Body of pancreas (tissue), 4 donors: ENCODE results near the gene NR1H2.

Experiments used
- POLR2A ChIP-seq, 3 donors: fragments of 450-650 bp; IDR thresholded peaks; one replicate each; pipeline ENCODE4 v1.6.1; 2016; ENCODE audit warnings: antibody characterized with exemption in 3 of 3, mild to moderate bottlenecking in 2 of 3
- TF ChIP-seq, protein P1 (sequence below), 7 experiments: fragments of 450-650 bp in 4 of 7; fragments of 200-600 bp in 3 of 7; sonication (generic) in 3 of 7; IDR thresholded peaks; one replicate each; pipeline ENCODE4 v1.5.1; 2016 to 2019; ENCODE audit warnings: antibody characterized with exemption in 7 of 7

DNA sequence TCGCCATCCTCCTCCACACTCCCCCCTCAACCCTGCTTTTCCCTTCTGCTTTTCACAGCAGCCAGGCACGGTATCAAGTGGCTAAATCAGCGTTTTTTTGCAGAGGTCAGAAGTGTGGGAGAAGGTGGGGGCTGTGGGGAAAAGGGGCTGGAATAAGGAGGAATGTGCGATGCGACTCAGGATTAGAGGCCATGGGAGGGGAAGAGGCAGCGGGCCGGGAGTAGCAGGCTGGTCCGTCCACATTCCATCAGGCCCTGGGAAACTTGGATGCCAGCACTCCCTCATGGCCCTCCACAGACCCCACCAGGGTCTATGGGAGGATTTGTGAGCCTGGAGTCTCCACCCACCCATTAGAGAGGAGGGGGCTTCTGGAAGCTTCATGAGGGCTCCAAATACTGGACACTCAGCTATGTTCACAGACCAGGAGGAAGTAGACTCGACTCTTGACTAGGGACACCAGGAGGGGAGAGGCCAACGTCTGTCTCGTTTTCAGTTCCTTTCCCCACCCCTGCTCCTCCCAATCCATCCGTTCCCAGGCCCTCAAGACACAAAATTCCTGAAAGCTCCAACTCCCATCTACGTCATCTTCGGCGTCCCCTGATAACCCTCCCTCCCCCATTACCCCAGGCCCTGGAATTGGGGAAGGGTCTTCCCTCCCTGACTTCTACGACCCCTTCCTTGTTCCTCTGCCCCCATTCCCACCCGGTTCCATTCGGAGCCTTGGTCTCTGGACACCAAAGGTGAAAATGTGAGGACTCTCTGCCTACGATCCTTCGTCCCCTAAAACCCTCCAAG, 43.8 kb upstream of the NR1H2 start:
- TF ChIP-seq, protein P1, sequence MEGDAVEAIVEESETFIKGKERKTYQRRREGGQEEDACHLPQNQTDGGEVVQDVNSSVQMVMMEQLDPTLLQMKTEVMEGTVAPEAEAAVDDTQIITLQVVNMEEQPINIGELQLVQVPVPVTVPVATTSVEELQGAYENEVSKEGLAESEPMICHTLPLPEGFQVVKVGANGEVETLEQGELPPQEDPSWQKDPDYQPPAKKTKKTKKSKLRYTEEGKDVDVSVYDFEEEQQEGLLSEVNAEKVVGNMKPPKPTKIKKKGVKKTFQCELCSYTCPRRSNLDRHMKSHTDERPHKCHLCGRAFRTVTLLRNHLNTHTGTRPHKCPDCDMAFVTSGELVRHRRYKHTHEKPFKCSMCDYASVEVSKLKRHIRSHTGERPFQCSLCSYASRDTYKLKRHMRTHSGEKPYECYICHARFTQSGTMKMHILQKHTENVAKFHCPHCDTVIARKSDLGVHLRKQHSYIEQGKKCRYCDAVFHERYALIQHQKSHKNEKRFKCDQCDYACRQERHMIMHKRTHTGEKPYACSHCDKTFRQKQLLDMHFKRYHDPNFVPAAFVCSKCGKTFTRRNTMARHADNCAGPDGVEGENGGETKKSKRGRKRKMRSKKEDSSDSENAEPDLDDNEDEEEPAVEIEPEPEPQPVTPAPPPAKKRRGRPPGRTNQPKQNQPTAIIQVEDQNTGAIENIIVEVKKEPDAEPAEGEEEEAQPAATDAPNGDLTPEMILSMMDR (IDR thresholded peaks at IDR 0.05), result no peak
- TF ChIP-seq POLR2A (IDR thresholded peaks at IDR 0.05), result peak; percentile 32 to 54 (median 45)
